IPS DF 6.9 (cell line): ENCODE data around the gene PAQR5.
"Not testable (repeated sequence)": the region's sequence is repeated elsewhere in the genome, so short reads cannot be mapped to it uniquely, and the experiment has no call there.

ENCODE experiments used
- DNase-seq: peaks from one replicate; pipeline ENCODE4 v3.0.0-alpha.2; 2013; ENCODE audit warnings: low read depth, low spot score
- H3K27ac ChIP-seq: one replicate; pipeline ENCODE4 v1.5.1; 2013; ENCODE audit warnings: low read length, control low read depth
- H3K27me3 ChIP-seq: 2 replicates; pipeline ENCODE4 v1.6.1; 2013; ENCODE audit warnings: mild to moderate bottlenecking, low read length; ENCODE audit not compliant: control insufficient read depth, insufficient read depth
- H3K36me3 ChIP-seq: 2 replicates; pipeline ENCODE4 v1.6.1; 2013; ENCODE audit warnings: low read length; ENCODE audit not compliant: control insufficient read depth, insufficient read depth
- H3K4me1 ChIP-seq: 2 replicates; pipeline ENCODE4 v1.6.1; 2013; ENCODE audit warnings: low read length; ENCODE audit not compliant: control insufficient read depth, insufficient read depth
- H3K4me3 ChIP-seq: 2 replicates; pipeline ENCODE4 v1.5.1; 2013; ENCODE audit warnings: mild to moderate bottlenecking, low read length
- H3K9me3 ChIP-seq: 2 replicates; pipeline ENCODE4 v1.6.1; 2013; ENCODE audit warnings: low read length, inconsistent platforms; ENCODE audit not compliant: control insufficient read depth, insufficient read depth
- WGBS: extraction: QIAGEN DNeasy Blood & Tissue Kit; methylation state at CpG from one replicate; pipeline ENCODE4 v1.1.7; 2013; ENCODE audit warnings: mixed read lengths, missing lambda C conversion rate; ENCODE audit not compliant: insufficient read length, insufficient coverage; 5-methylcytosine and 5-hydroxymethylcytosine counted together

PAQR5 gene

GRCh38 chr15:69380100-69380725, 81.5 kb downstream of the PAQR5 start:
- Histone ChIP-seq H3K36me3 (no peaks in the 10 kb centered on the region), H3K4me1 (no peaks in the 10 kb centered on the region), H3K4me3 (no peak overlapping the region), H3K27ac (no peak overlapping the region), H3K27me3 (no peaks in the 10 kb centered on the region), H3K9me3 (no peaks in the 10 kb centered on the region)
- no CpG with 5 or more reads among the region's 9 CpGs for WGBS
- peak; percentile 39 for DNase-seq

GRCh38 chr15:69380726-69381105, 82.0 kb downstream of the PAQR5 start:
- WGBS, result no CpG with 5 or more reads among the region's 10 CpGs
- Histone ChIP-seq H3K27ac (no peak overlapping the region), H3K4me1 (no peaks in the 10 kb centered on the region), H3K9me3 (no peaks in the 10 kb centered on the region), H3K27me3 (no peaks in the 10 kb centered on the region), H3K36me3 (no peaks in the 10 kb centered on the region), H3K4me3 (no peak overlapping the region)
- no peak for DNase-seq

GRCh38 chr15:69382176-69382575, 83.5 kb downstream of the PAQR5 start:
- WGBS, result no CpG with 5 or more reads among the region's 10 CpGs
- not testable (repeated sequence) for H3K27me3 ChIP-seq, H3K36me3 ChIP-seq, H3K9me3 ChIP-seq, H3K4me3 ChIP-seq, H3K4me1 ChIP-seq, DNase-seq, H3K27ac ChIP-seq

GRCh38 chr15:69384066-69384465, 85.4 kb downstream of the PAQR5 start:
- not testable (repeated sequence) for H3K4me1 ChIP-seq, H3K4me3 ChIP-seq, H3K27me3 ChIP-seq, H3K27ac ChIP-seq, H3K9me3 ChIP-seq, DNase-seq, H3K36me3 ChIP-seq
- no CpG with 5 or more reads among the region's 18 CpGs for WGBS

- H3K27ac ChIP-seq, result no peak overlapping the region
- DNase-seq, result no peak
- H3K27me3 ChIP-seq, result no peaks in the 10 kb centered on the region
- H3K9me3 ChIP-seq, result no peaks in the 10 kb centered on the region
- no peak overlapping the region for H3K4me3 ChIP-seq
- H3K4me1 ChIP-seq, result no peaks in the 10 kb centered on the region
- no peaks in the 10 kb centered on the region for H3K36me3 ChIP-seq
- no CpG with 5 or more reads among the region's 12 CpGs for whole genome bisulfite sequencing
These were observed 86.2 kb downstream of the PAQR5 start for GRCh38 chr15:69384626-69385598.

- Histone ChIP-seq H3K9me3 (no peaks in the 10 kb centered on the region), H3K27ac (no peak overlapping the region), H3K4me1 (no peaks in the 10 kb centered on the region), H3K36me3 (no peaks in the 10 kb centered on the region), H3K27me3 (no peaks in the 10 kb centered on the region), H3K4me3 (no peak overlapping the region)
- no peak for DNase-seq
- 100% methylated on average over 2 of the region's 2 CpGs for WGBS
These were observed 87.1 kb downstream of the PAQR5 start for GRCh38 chr15:69385831-69386230.

GRCh38 chr15:69386284-69386683, 87.6 kb downstream of the PAQR5 start:
- WGBS, result 100% methylated on average over 1 of the region's 7 CpGs
- no peaks in the 10 kb centered on the region for H3K4me1 ChIP-seq
- DNase-seq, result no peak
- no peaks in the 10 kb centered on the region for H3K27me3 ChIP-seq
- H3K27ac ChIP-seq, result no peak overlapping the region
- H3K9me3 ChIP-seq, result no peaks in the 10 kb centered on the region
- H3K4me3 ChIP-seq, result no peak overlapping the region
- no peaks in the 10 kb centered on the region for H3K36me3 ChIP-seq

- WGBS, result no CpG with 5 or more reads among the region's 6 CpGs
- Histone ChIP-seq H3K27ac (no peak overlapping the region), H3K4me1 (peaks cover 2% of the 10 kb centered on the region; the same call in 1 of the 2 replicates), H3K4me3 (no peak overlapping the region), H3K27me3 (no peaks in the 10 kb centered on the region), H3K9me3 (no peaks in the 10 kb centered on the region), H3K36me3 (no peaks in the 10 kb centered on the region)
- DNase-seq, result no peak
These were observed 89.6 kb downstream of the PAQR5 start for GRCh38 chr15:69388260-69388705.

- peaks cover 2% of the 10 kb centered on the region for H3K4me1 ChIP-seq
- H3K4me3 ChIP-seq, result no peak overlapping the region
- no CpG with 5 or more reads among the region's 7 CpGs for WGBS
These were observed 90.7 kb downstream of the PAQR5 start for GRCh38 chr15:69389426-69389825.

GRCh38 chr15:69390575-69390974, 91.9 kb downstream of the PAQR5 start:
- DNase-seq, result no peak
- peaks cover 2% of the 10 kb centered on the region for H3K4me1 ChIP-seq
- no peaks in the 10 kb centered on the region for H3K9me3 ChIP-seq
- no CpG with 5 or more reads among the region's 2 CpGs for WGBS
- H3K27me3 ChIP-seq, result no peaks in the 10 kb centered on the region
- H3K4me3 ChIP-seq, result no peak overlapping the region
- no peaks in the 10 kb centered on the region for H3K36me3 ChIP-seq
- H3K27ac ChIP-seq, result no peak overlapping the region

More at GRCh38 chr15:69389426-69389825, 90.7 kb downstream of the PAQR5 start:
- Histone ChIP-seq H3K36me3 (no peaks in the 10 kb centered on the region), H3K27ac (no peak overlapping the region), H3K9me3 (no peaks in the 10 kb centered on the region), H3K27me3 (no peaks in the 10 kb centered on the region)
- no peak for DNase-seq
